ENCODE data around the gene USP21.
A peak's percentile ranks its signal among the peaks of the same experiment; 100 is the strongest.

USP21 gene

DNA sequence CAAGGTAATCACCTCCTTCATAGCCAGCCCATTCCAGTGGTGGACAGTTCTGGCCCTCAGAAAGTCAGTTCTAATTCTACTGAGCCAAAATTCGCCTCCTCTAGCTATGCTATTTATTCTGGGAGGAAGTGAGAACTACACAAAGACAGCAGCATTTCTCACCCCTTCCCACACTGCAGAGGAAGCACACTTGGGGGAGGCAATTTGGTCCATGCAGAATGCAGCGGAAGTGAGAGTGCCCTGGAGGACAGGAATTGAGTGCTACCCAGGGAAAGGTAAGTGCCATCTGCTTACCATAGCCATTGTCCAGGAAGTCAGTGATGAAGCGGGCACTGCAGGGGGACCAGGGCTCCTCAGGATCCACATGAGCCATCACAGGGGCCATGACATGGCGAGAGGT lies 35.9 kb downstream of the USP21 start:
- DNase-seq (ENCODE audit: low spot score), result no peak

GRCh38 chr1:161196111-161196510 lies 36.8 kb downstream of the USP21 start:
- DNase-seq (ENCODE audit: low spot score), result no peak

GRCh38 chr1:161196521-161197451 lies 37.5 kb downstream of the USP21 start:
- no peak for DNase-seq (ENCODE audit: low spot score)

DNA sequence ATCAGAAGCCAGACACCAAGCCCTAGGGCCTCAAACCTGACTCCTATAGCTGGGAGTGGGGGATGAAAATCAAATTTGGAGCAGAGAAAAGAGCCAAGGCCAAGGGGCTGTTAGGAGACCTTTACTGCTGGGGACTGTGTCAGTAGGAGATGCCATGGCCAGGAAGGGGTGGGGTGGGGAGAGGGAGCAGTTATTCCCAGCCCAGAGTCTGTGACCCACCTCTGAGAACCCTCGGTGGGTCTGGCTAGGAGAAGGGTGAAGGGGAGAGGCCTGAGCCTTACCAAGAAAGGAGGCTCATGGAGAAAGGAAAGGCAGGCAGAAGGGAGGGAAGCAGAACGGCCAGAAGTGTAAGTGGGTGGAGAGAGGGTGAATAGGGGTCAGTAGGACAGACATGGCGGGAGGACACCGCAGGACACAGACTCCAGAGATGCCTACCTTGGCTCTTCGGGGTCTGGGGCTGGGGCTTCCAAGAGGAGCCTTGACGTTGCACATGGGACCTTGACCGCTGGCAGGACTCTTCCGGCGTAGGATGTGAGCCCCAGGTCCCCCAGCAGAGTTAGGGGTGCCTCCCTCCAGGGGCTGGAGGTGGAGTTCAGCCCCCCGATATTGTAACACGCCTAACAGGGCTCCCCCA lies 38.4 kb downstream of the USP21 start:
- DNase-seq (ENCODE audit: low spot score), result no peak

DNA sequence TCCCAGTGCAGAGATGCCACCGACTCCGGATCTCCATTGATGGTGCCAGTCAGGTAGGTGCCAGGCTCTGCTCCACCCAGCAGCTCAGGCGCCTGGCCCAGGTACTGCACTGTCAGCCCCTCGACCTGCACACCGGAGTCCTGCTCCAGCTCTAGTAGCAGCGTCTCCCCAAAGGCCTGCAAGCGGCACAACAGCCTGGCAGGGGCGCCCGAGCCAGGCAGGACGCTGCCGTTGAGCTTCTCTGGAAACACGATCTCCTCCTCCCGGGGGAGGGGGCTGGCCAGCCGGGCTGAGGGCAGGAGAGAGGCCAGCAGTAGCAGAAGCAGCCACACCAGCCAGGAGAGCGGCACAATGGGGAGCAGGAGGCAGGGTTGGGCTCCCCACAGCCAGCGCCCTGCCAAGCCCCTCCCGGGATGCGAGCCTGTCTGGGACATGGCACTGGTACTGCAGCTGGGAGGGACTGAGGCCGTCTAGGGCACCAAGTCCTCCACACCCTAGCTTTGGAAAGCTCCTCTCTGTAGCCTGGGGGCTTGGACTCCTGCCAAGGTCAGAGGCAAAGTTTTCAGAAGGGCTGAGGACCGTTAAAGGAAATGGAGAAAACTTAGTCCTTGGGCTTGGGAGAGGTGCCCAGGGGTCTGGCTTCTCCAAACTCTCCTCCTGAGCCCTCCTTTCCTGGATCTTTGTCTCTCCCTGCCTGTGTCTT lies 39.0 kb downstream of the USP21 start:
- DNase-seq (ENCODE audit: low spot score), result no peak

DNA sequence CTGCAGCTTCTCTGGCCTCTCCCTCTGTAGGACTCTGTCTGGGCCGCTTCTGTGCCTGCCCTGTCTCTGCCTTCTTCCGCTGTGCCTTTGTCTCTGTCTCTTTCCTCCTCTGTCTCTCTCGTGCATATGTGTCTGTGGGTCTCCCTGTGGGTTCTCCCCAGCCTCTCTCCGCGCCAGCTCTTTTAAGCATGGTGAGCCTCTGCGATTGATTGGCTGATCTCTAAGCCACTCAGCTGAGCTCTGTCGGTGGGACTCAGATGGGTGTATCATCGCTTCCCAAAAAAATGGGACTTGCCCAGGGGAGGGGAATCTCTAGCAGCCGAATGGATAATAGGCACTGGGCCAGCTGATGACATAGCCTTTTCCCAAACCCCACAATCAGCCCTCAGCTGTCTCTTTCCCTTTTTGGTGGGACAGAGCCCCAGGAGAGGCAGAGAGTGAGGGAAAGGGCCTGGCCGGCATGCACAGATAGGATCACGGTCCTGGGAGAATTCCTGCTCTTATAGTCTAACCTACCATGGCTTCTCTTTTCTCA lies 39.7 kb downstream of the USP21 start, which contains the start of gene ADAMTS4:
TSS of gene ADAMTS4 (minus strand) at position 158 of the 535 bp plus-strand sequence. CDS start 427 bp downstream, outside the sequence.
- DNase-seq (ENCODE audit: low spot score), result no peak

- no peak for DNase-seq (ENCODE audit: low spot score)
These were observed 40.3 kb downstream of the USP21 start for GRCh38 chr1:161199506-161200139.

DNA sequence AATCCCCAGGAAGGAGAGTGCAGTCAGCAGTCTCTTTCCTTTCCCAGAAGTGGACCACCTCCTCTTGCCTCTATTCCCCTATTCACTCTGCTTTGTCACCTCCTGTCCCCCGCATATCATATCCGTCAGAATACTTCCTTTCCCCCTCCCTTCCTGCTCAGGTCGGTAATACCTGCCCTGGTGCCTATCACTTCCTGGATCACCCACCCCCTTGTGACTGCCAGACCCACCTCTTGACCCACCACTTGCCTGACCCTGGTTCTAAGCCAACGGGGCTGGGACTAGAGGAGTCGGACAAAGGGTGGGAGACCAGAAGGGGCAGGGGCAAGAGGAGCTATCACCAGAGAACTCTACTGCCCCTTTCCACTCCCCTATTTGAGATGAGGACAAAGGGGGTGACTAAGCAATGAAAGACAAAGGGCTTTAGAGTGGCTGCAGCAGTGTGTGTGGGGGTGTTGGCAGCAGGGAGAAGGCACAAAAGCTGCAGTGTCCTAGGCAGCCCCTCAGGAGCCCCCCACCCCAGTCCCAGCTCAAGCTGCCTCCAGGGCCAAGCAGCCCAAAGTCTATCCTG lies 41.2 kb downstream of the USP21 start:
- DNase-seq (ENCODE audit: low spot score), result no peak

GRCh38 chr1:161200992-161201835 lies 41.9 kb downstream of the USP21 start:
- no peak for DNase-seq (ENCODE audit: low spot score)

GRCh38 chr1:161201836-161202712 lies 42.8 kb downstream of the USP21 start, which contains the start of gene NDUFS2:
NDUFS2 (plus strand) TSS chr1:161202367; CDS start chr1:161202386, 19 bp downstream.
- DNase-seq (ENCODE audit: low spot score), result peak; percentile 96

- DNase-seq (ENCODE audit: low spot score), result no peak
These were observed 47.3 kb downstream of the USP21 start for GRCh38 chr1:161206411-161207140.

- no peak for DNase-seq (ENCODE audit: low spot score)
These were observed 47.9 kb downstream of the USP21 start for GRCh38 chr1:161207173-161207572.

DNA sequence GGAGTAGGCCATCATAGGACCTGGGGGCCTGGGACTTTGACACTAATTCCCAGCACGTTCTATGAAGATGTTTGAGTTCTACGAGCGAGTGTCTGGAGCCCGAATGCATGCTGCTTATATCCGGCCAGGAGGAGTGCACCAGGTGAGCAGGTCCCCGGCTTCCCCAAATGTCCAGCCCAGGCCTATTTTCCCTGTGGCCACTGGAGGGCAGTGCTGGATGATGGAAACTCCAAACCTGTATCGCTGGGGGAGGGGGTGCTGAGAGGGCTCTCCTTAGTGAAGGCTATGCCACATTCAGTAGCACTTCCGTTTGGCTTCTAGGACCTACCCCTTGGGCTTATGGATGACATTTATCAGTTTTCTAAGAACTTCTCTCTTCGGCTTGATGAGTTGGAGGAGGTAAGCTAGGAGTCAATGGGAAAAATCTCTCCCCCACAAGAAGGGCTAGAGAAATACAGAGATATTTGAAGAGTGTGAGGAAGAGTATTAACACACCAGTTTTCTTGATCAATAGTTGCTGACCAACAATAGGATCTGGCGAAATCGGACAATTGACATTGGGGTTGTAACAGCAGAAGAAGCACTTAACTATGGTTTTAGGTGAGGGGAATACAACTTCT lies 50.6 kb downstream of the USP21 start:
- DNase-seq (ENCODE audit: low spot score), result peak; percentile 91

DNA sequence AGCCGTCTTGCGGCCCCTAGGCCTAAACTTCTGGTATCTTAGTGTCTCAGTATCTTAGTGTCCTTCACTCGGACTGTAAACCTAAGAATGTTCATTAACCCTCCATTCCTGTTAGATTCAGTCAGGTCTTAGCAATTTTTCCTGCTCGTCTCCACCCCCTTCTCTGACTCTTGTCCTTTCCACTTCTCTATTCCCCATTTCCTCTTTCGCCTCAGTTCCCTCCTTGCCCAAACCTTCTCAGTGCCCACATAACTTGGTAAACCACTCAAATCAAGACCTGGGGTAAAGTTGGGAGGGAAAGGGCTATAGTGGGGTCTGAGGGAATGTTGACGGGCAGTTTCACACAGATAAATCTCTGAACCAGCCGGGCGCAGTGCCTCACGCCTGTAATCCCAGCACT lies 55.1 kb downstream of the USP21 start:
- no peak for DNase-seq (ENCODE audit: low spot score)

DNA sequence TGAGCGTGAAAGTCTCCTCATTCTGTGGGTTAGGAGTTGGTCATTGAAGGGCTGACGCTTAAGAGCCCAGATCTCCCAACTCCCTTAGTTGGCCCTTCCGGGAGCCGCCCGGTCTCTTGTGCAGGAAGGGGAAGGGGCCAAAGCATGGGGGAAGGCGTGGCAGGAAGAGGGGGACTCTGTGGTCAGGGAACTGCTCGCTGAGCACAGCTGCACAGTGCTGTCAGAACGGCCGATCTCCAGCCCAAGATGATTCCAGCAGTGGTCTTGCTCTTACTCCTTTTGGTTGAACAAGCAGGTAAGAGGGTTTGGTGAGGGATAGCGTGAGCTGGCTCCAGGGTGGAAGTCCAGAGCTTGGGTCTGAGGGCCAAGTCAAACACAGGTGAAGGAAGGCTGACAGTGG lies 55.8 kb downstream of the USP21 start, which contains the start of gene FCER1G:
TSS of gene FCER1G (plus strand) at position 220 of the 400 bp plus-strand sequence. CDS start at position 247, 27 bp downstream.
- no peak for DNase-seq (ENCODE audit: low spot score)
